Measurements from ENCODE around the gene C6. TPM values are rescaled to one million over a fixed set of nuclear protein-coding genes. Genes with fewer than 3 reads are reported as not detected.

The C6 gene
- polyA plus RNA-seq, 1 donor from 2014 or later: 2.6 TPM

- Histone ChIP-seq H3K79me2 (replicated peaks; ENCODE audit: insufficient read depth, low read length) (no peaks in the 10 kb centered on the region), H3K4me3 (ENCODE audit: low read length) (no peak overlapping the region), H3K27me3 (ENCODE audit: insufficient read depth, low read depth, low read length) (no peaks in the 10 kb centered on the region), H3K9me3 (ENCODE audit: low read length) (no peaks in the 10 kb centered on the region), H3K9me2 (ENCODE audit: insufficient read depth, low read length) (no peaks in the 10 kb centered on the region), H3K9ac (ENCODE audit: low read length) (no peak overlapping the region), H4K20me1 (ENCODE audit: insufficient read depth) (no peaks in the 10 kb centered on the region), H3K36me3 (ENCODE audit: insufficient read depth, low read length) (no peaks in the 10 kb centered on the region), H3K27ac (ENCODE audit: low read length) (no peak overlapping the region), H3K4me2 (ENCODE audit: low read length) (no peak overlapping the region), H3F3A (ENCODE audit: insufficient read depth, low read length, poor library complexity, severe bottlenecking) (no peaks in the 10 kb centered on the region), H2AFZ (ENCODE audit: low read depth, low read length) (no peak overlapping the region)
- no peak for TF ChIP-seq EP300 (conservative IDR thresholded peaks at IDR 0.05; ENCODE audit: poor library complexity, severe bottlenecking)
- TF ChIP-seq MXI1 (conservative IDR thresholded peaks at IDR 0.05; ENCODE audit: poor library complexity, severe bottlenecking): no peak
Measured at GRCh38 chr5:41143131-41143901, 70.0 kb downstream of the C6 start.

GRCh38 chr5:41127967-41128690 is 85.2 kb downstream of the C6 start:
- no peak for TF ChIP-seq TAF1 (IDR thresholded peaks at IDR 0.05; ENCODE audit: low read depth)
- TF ChIP-seq POLR2AphosphoS5 (IDR thresholded peaks at IDR 0.05): peak; percentile 87
- peak; percentile 29 for TF ChIP-seq SMC3 (conservative IDR thresholded peaks at IDR 0.05; ENCODE audit: poor library complexity)
- TF ChIP-seq EP300 (conservative IDR thresholded peaks at IDR 0.05; ENCODE audit: poor library complexity, severe bottlenecking): peak; percentile 83
- no peak for TF ChIP-seq MXI1 (conservative IDR thresholded peaks at IDR 0.05; ENCODE audit: poor library complexity, severe bottlenecking)
- peak; percentile 32 for TF ChIP-seq RAD21 (conservative IDR thresholded peaks at IDR 0.05)
- no peak overlapping the region for H2AFZ ChIP-seq (ENCODE audit: low read depth, low read length)

GRCh38 chr5:41122459-41122858 is 90.9 kb downstream of the C6 start:
- no peaks in the 10 kb centered on the region for H3K9me3 ChIP-seq (ENCODE audit: low read length)
- H4K20me1 ChIP-seq (ENCODE audit: insufficient read depth): no peaks in the 10 kb centered on the region
- no peaks in the 10 kb centered on the region for H3K79me2 ChIP-seq (replicated peaks; ENCODE audit: insufficient read depth, low read length)
- H3K9ac ChIP-seq (ENCODE audit: low read length): no peak overlapping the region
- no peaks in the 10 kb centered on the region for H3K36me3 ChIP-seq (ENCODE audit: insufficient read depth, low read length)
- H3F3A ChIP-seq (ENCODE audit: insufficient read depth, low read length, poor library complexity, severe bottlenecking): no peaks in the 10 kb centered on the region
- H3K27ac ChIP-seq (ENCODE audit: low read length): no peak overlapping the region
- H3K4me3 ChIP-seq (ENCODE audit: low read length): no peak overlapping the region
- H3K4me2 ChIP-seq (ENCODE audit: low read length): no peak overlapping the region
- H3K9me2 ChIP-seq (ENCODE audit: insufficient read depth, low read length): no peaks in the 10 kb centered on the region
- no peaks in the 10 kb centered on the region for H3K27me3 ChIP-seq (ENCODE audit: insufficient read depth, low read depth, low read length)
- no peak overlapping the region for H2AFZ ChIP-seq (ENCODE audit: low read depth, low read length)
- TF ChIP-seq TAF1 (IDR thresholded peaks at IDR 0.05; ENCODE audit: low read depth) (no peak), RAD21 (conservative IDR thresholded peaks at IDR 0.05) (no peak), POLR2AphosphoS5 (IDR thresholded peaks at IDR 0.05) (no peak), SMC3 (conservative IDR thresholded peaks at IDR 0.05; ENCODE audit: poor library complexity) (no peak), CTCF (IDR thresholded peaks at IDR 0.05; ENCODE audit: poor library complexity, severe bottlenecking) (no peak), REST (IDR thresholded peaks at IDR 0.05; ENCODE audit: borderline replicate concordance) (no peak), EP300 (conservative IDR thresholded peaks at IDR 0.05; ENCODE audit: poor library complexity, severe bottlenecking) (no peak), EZH2 (IDR thresholded peaks at IDR 0.05; ENCODE audit: borderline replicate concordance, insufficient read depth, low read length, poor library complexity, severe bottlenecking) (no peak), MXI1 (conservative IDR thresholded peaks at IDR 0.05; ENCODE audit: poor library complexity, severe bottlenecking) (no peak)

More at GRCh38 chr5:41127967-41128690, 85.2 kb downstream of the C6 start:
- Histone ChIP-seq H4K20me1 (ENCODE audit: insufficient read depth) (no peaks in the 10 kb centered on the region), H3F3A (ENCODE audit: insufficient read depth, low read length, poor library complexity, severe bottlenecking) (peaks cover 5% of the 10 kb centered on the region), H3K27ac (ENCODE audit: low read length) (peak overlapping the region; percentile 60), H3K79me2 (replicated peaks; ENCODE audit: insufficient read depth, low read length) (no peaks in the 10 kb centered on the region), H3K27me3 (ENCODE audit: insufficient read depth, low read depth, low read length) (no peaks in the 10 kb centered on the region), H3K9ac (ENCODE audit: low read length) (peak overlapping the region; percentile 27), H3K4me2 (ENCODE audit: low read length) (peak overlapping the region; percentile 33), H3K9me3 (ENCODE audit: low read length) (no peaks in the 10 kb centered on the region), H3K9me2 (ENCODE audit: insufficient read depth, low read length) (no peaks in the 10 kb centered on the region), H3K4me3 (ENCODE audit: low read length) (peak overlapping the region; percentile 22), H3K36me3 (ENCODE audit: insufficient read depth, low read length) (no peaks in the 10 kb centered on the region)

All from neural cell (in vitro differentiated cells).